KBM-7 (cell line): ENCODE measurements around the gene UVRAG.
"Not testable (repeated sequence)": the region's sequence is repeated elsewhere in the genome, so short reads cannot be mapped to it uniquely, and the experiment has no call there.

ENCODE experiments used
- DNase-seq: peaks from one replicate; pipeline ENCODE4 v3.0.0-alpha.2; 2015
- in situ Hi-C: fragments of 300-500 bp; cut with MboI; formaldehyde crosslinking; loops from 2 replicates; pipeline ENCODE4 v1.14.3; 2020; ENCODE audit warnings: low sequenced_read_pairs, low pct_unique_long_range_greater_than_20kb, mixed read lengths

Gene UVRAG

DNA sequence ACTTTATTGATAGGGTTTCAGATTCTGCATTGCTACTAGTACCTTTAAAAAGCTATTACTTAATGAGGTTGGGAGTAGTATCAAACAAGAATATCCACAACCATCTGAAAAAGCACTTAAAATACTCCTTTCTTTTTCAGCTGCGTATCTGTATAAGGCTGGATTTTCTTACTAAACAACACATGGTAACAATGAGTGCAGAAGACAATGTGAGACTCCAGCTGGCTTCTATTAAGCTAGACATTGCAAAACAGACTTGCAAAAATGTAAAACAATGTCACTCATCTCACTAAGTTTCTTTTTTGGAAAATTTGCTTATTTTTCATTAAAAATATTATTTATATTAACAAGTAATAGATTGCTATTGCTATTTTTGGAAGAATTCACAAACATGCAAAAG, 258.7 kb downstream of the UVRAG start:
- DNase-seq = no peak
- in situ Hi-C loops = no loop called here

DNA sequence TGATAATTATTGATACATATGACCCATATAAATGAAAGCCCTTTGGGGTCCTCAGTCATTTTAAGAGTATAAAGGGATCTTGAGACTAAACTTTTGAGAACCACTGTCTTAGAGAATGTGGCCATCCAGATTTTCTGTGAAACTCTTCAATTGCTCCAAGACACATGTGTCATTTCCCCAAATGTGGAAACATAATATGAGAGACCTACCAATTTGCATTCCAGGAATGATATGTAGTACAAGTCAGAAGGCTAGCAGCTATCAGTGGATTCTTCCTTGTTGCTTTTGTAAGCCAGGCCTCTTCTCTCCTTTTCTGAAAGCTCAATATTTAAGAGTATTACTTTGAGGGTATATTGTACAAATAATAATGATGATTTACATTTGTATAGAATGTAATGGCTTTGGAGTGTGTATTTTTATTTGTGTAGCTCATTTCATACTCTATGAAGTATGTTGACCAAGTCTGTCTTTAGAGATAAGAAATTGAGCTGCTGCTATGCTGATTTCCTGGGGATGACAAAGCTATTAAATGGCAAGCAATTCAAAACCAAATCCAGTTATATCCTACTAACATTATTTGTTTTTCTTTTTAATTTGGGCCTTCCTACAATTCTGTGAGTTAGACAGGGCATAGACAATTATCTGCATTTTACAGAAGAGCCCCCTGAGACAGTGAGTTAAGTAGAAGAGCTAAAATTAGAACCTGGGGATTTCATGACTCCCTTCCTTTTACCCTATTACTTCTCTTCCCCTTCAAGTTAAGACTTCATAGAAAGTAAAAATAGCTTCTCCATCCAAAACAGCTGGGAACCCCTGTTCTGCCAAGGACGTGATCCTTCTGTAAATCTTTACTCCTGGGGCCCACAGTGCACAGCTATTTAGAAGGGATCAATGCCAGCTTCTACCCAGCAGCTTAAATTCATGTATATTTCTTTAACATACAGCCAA, 259.4 kb downstream of the UVRAG start:
- DNase-seq = peak; percentile 45
- in situ Hi-C loops = no loop called here

DNA sequence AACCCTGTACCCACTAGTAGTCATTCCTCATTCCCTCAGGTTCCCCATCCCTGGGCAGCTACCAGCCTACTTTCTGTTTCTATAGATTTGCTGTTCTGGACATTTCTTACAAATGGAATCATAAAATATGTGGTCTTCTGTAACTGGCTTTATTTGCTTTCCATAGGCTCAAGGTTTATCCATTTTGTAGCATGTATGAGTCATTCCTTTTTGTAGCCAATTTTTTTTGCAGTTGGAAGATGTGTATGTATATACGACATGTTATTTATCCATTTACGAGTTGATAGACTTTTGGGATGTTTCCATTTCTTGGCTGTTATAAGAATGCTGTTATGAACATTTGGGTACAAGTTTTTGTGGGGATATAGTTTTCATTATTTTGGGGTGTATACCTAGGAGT, 260.7 kb downstream of the UVRAG start:
- DNase-seq = no peak
- in situ Hi-C loops = no loop called here

DNA sequence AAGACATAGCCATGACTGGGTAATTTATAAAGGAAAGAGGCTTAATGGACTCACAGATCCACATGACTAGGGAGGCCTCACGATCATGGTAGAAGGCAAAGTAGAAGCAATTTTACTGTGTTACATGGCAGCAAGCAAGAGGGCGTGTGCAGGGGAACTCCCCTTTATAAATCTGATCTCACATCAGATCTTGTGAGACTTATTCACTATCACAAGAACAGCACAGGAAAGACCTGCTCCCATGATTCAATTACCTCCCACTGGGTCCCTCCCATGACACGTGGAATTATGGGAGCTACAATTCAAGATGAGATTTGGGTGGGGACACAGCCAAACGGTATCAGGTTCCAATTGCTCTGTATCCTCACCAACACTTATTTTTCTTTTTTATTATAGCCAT, 261.2 kb downstream of the UVRAG start:
- DNase-seq, in situ Hi-C loops: not testable (repeated sequence)

DNA sequence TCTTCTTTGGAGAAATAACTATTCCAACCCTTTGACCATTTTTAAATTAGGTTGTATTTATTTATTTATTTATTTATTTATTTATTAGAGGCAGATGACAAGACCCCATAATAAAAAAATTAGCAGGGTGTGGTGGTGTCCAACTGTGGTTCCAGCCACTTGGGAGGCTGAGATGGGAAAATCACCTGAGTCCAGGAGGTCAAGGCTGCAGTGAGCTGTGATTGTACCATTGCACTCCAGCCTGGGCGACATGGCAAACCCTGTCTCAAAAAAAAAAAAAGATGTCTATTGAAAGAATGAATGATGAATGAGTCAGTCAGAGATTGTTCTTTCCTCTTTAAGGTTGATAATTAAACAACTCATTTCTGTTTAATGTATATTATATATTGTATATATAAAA, 261.7 kb downstream of the UVRAG start:
- in situ Hi-C loops = no loop called here
- no peak for DNase-seq

DNA sequence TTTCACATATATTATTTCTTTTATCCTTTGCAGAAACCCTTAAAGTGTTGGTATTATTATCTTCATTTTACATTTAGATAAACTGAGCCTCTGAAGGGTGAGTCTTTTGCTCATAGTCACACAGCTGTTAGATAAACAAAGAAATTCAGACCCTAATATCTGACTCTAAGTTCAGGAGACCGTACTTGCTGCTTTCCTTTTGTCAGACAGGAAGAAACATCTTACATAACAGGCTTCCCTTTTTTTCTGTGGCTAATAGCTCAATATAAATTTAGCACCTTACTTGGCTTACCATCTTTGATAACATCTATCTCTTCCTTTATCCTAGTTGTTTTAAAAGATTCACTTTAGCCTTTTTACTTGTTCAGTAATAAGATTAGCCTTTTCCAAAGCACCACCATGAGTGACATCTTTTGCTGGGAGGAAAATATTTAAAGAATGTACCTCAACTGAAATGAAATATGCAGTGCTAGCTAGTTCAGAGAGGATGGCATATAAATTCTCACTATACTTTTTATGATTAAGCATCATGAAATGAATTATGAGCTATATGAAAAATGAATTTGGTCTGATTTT, 262.7 kb downstream of the UVRAG start:
- peak; percentile 23 for DNase-seq
- in situ Hi-C loops = no loop called here

DNA sequence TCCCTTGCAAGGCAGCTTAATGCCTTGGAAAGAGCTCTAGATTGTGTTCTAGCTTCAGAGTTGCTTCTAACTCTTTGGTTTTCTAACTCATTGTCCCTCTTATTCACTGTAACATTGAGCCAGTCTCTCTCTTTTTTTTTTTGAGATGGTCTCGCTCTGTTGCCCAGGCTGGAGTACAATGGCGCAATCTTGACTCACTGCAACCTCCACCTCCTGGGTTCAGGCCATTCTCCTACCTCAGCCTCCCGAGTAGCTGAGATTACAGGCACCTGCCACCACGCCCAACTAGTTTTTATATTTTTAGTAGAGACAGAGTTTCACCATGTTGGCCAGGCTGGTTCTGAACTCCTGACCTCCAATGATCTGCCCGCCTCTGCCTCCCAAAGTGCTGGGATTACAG, 266.1 kb downstream of the UVRAG start:
- in situ Hi-C loops, DNase-seq: not testable (repeated sequence)

DNA sequence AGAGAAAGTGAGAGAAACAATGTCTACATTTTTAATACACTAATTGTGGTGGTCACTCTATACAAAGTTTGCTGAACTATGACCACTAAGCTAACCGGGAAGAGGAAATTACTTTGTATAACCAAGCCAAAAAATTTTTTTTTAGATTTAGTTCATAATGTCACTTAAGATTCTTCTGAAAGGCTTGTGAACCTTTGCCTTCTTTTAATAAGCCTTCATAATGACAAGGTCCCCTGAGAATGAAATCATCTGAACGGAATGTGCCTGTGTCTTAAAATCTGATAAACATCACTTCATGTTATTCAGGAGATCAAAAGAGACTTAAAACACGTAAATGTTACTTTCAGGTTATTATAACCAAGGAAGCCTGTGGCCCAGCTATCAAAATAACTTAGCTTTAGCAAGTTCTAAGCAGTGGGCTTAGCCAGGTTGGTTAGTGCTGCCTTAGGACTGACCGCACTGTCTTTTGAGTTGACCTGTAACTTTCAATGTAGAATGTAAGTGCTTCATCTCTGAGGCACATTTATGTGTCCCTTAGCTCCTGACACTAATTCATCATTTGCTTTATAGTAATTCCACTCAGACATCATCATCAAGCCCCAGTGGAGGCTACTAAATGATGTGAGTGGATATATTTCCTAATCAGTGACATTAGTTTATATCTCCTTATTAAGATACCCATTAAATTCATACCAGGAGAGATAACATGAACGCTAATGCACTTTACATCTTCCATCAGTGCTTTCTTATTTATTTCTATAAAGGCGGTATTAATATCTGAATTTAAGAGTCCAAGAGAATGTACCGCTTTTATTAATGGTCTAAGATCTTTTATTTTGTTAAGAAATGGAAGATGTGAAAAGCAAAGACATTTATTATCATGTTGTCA, 268.8 kb downstream of the UVRAG start:
- in situ Hi-C loops = no loop called here

DNA sequence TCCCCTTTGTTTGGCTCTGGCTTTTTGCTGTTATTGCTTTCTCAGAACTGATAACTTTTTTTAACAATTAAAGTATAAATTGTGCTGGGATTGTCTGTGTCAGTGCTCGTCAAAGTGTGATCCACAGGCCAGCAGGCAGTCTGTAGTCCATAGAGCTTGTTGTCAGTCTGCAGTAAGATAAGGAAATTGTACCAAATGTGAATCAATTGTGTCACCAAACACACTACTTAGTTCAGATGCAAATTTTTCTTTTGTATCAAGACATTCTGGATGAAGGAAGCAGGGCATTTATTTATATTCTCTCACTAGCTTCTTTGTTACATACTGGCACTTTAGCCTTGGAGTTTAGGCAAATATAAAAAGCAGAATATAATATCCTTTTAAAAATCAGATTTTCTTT, 270.3 kb downstream of the UVRAG start:
- DNase-seq = no peak
- in situ Hi-C loops = no loop called here

More for the DNA sequence above, 268.8 kb downstream of the UVRAG start:
- DNase-seq = no peak

DNA sequence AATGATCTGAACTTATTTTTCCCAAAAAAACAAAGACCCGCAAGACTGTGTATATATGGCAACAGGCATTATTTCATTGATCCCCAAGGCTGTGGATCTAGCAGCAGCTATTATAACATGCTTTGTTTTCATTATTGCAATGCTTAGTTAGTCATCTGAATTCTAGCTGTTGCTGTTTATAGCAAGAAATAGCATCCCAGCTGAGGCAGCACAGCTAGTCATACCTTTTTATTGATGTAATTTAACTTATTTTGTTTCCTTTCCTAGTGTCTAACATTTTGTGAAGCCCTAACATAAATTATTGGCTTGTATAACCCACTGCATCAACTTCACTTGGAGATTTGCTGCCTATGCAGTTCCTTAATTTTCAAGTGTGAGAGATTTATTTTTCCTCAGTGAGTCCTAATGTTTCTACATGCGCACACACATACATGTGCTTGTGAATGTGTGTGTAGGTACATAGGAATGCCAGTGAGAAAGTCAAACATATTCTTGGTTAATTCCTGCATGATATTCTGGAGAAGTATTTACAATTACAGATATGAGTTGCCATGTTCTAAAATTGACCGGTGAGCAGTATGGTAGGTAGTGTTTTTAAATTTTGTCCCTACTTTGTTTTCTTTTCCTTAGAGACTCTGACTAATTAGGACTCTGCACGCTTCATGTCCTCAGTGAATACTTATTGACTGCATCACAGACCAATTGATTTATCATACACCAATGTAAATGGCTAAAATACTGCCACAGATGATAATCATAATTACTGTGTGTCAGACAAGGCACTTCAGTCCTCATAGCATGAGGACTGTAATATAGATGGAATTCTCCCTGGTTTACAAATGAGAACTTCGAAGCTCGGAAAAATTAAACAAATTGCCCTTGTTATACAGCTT, 272.0 kb downstream of the UVRAG start:
- no peak for DNase-seq
- in situ Hi-C loops = no loop called here

DNA sequence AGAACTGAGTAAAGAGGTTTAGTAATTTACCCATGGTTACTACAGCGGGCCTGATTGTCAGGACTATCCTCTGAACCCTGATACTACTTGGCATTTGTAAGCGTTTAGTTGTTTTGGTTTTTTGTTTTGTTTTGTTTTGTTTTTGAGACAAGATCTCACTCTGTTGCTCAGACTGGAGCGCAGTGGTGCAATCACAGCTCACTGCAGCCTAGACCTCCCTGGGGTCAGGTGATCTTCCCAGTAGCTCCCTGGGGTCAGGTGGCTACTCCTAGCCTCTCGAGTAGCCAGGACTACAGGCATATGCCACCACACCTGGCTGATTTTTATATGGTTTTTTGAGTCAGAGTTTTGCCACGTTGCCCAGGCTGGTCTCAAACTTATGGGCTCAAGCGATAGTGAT, 272.7 kb downstream of the UVRAG start:
- no peak for DNase-seq
- in situ Hi-C loops = no loop called here

DNA sequence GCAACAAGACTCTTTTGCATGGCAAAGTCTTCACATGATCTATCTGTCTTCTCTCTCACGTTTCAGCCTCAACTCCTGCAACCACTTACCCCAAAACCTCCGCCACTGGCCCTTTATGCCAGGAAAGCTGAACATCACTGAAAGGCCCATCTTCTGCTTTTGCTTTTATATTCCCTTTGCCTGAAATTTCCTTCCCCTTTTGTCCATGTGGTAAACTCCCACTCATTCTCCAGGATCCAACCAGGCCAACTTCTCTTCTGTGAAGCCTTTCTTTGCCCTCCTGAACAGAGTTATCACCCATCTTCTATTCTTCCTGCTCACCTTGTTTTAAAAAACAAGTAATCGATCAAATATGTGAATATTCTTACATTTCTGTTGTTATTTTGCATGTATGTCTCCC, 273.5 kb downstream of the UVRAG start:
- DNase-seq = peak; percentile 41
- in situ Hi-C loops = no loop called here

DNA sequence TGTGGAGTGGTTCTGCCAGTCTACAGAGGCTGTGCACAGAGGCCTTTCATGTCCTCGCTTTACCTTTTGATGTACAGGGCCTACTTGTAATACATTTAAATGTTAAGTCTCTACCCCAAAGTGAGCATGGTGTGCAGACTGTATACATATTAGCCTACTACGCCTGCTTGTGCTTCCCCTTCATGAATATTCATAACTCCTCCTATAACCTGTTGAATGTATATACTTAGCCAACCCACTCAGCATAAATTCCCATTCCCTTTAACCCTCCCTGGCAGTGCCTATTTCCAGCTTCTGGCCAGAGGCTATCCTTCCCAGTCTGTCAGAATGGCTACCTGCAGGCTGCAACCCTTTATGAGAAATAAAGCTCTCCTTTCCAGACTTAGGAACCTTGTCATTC, 275.2 kb downstream of the UVRAG start:
- DNase-seq = no peak

DNA sequence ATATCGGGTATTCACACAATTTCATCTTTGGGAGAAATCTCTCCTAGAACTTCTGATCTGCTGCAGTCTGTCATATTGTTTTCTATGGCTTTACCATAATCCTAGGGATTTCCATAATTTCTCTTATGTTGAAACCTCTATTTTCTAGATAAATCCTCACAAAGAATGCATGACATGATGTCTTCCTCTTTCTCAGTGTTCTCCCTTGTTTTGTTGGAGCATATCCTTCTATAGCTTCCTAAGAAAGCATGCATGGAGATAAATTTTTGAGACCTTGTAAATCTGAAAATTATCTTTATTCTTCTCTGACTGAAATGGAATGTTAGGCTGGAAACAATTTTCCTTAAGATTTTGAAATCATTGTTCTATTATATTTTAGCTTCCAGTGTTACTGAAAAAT, 275.8 kb downstream of the UVRAG start:
- no peak for DNase-seq

More for the DNA sequence above, 275.2 kb downstream of the UVRAG start:
- in situ Hi-C loops = no loop called here

DNA sequence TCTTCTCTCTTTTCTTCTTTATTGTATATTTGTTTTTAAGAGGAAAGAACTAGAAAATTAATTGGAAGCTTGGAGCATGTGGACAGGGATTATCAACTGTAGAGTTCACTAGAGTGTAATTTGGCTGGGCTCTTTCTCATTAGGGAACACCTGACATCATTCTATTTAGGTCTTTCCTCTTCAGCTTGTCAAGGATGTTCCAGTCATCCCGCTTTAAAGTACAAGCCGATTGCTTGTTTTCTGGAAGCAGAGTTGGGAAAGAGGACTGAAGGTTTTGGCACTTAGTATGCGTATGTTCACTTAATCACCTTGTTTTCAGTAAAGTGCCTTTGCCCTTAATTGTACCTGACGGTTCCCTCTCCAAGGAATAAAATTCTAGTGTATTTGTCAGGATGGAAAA, 279.7 kb downstream of the UVRAG start:
- in situ Hi-C loops = no loop called here
- no peak for DNase-seq

More for the DNA sequence above, 275.8 kb downstream of the UVRAG start:
- in situ Hi-C loops = no loop called here

DNA sequence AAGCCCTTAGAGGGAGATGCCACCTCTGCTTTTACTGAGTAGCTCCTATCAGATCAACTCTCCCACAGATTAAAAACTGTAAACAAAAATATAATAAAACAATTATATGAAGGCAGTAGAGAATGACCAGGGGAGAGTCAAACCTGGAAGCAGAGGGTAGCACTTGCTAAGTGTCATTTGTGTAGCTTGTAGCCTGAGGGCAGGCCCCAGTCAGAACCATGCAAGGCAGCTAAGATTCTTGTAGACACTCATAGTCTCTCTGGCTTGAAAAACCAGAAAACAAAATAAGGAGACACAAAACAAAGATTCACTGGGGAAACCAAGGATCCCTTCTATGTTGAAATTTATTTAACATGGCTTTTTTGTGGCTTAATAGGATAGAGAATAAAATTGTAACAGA, 280.9 kb downstream of the UVRAG start:
- DNase-seq = no peak
- in situ Hi-C loops = no loop called here

DNA sequence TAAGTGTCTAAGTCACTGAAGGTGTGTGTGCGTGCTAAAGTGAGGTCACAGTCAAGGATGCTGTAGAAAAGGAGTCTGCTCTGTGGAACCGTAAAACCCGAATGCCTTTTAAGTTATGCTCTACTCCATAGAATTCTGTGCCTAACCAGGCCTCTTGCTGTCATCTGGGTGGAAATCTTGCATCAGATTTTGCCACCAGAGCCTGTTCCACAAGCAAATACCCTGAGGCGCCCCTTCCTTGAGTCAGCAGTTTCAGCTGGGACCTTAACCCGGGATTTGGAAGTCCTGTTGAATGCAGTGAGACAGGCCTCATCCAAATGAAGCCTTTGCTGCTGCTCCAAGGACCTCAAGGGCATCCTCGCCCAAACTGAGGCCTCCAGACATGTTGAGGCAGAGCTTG, 281.5 kb downstream of the UVRAG start:
- in situ Hi-C loops = no loop called here
- DNase-seq = no peak

DNA sequence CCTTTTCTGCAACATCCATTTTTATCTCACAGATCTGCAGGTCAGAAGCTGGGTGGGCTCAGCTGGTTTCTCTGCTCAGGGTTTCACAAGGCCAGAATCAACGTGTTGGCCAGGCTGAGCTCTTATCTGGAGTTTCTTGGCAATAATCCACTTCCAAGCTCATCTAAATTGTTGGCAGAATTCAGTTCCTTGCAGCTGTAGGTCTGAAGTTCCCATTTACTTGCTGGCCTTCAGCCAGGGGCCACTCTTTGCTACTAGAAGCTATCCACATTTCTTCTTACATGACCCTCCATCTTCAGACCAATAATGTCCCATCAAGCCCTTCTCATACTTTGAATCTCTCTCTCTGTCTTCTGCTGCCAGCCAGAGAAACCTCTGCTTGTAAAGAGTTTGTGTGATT, 287.8 kb downstream of the UVRAG start:
- in situ Hi-C loops = no loop called here
- DNase-seq = no peak

DNA sequence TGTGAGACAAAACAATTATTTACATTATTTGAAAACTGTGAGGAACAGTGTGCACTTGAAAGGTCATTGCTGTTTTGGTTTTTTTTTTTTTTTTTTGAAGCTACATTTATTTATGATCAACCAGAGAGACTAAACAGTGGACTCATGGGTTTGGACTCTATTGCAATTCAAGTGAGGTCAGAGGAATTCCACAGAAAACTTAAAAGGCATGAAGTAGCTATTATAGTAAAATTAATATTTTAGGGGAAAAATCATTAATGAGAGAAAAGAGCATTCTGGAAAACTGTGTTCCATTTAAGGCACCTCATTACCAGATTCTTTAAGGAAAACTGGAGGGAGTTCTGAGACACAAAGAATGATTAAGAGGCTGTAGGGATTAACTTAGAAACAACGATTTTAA, 288.4 kb downstream of the UVRAG start:
- no peak for DNase-seq
- in situ Hi-C loops = no loop called here
